Stimulated activated CD8-positive, alpha-beta memory T cell treated with anti-CD3 and anti-CD28 coated beads, Interleukin-15, amount 100 ng/mL, for 1 hour (primary cell): ENCODE data around the gene SLC25A22.

Experiments
- DNase-seq: peaks from one replicate; pipeline ENCODE4 v3.0.0-alpha.2; 2020; ENCODE audit warnings: low read depth

The SLC25A22 gene

DNA sequence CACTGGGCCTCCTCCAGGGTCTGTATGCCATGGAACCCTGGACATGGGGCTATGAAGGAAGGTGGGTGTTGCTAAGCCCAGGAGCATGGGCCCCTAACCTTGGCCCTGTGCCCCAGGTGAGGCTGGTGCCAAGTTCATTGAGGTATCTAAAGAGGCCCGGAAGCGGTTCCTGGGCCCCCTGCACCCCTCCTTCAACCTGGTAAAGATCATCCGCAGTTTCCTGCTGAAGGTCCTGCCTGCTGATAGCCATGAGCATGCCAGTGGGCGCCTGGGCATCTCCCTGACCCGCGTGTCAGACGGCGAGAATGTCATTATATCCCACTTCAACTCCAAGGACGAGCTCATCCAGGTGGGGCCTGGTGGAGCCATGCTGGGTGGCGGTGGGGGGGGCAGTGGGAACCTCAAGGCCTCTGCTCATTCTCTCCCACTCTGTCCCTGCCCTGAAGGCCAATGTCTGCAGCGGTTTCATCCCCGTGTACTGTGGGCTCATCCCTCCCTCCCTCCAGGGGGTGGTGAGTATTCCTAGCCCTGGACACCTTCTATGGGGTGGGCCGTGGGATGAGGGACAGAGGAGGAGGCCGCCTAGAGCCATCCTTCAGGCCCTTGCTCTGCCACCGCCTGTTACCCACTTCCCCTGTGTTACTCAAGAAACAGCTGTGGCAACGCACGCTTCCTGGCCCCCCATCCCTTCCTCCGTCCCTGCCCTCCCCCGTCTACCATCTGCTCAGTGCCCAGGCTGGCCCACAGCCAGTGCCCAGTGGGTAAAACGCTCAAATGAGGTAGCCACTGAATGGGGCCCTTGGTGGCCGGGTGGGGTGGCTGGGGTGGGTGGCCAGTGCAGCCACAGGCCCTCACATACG is 23.7 kb upstream of the SLC25A22 start:
- DNase-seq, result no peak

DNA sequence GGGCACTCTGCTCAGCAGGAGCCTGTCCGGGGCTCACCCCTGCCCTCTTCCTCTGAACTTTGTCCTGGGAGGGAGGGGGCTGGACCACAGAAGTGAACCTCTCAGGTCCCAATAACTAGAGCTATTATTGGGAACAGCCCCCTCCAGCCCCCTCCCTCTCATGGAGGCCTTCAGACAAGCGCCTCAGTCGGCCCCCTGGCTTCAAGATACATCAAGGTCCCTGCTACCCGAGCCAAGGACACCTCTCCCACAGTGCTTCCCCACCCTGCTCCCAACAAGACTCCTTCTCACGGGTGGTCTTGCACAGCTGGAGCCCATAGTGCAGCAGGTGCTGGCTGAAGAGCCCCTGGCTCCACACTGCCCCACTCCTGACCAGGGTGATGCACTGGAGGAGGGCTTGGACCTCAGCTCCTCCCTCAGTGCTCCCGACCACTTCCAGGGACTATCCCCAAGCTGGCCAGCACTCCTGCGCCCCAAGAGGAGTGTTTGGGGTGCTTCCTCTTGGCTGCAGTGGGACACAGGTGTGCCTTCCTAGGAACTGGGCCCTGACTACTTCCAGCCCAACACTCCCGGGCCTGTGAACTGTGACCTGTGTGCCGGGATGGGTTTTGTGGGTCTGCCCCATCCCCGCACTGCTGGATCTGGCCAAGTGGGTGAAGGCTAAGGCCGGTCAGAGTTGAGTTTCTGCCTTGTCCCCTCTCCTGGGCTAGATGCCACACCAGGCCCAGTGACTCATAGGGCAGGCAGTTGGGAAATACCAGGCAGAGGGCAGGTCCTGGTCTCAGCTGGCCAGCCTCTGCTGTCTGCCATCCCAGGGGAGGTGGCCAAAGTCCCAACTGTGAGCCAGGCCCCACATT is 22.8 kb upstream of the SLC25A22 start:
- DNase-seq, result no peak

DNA sequence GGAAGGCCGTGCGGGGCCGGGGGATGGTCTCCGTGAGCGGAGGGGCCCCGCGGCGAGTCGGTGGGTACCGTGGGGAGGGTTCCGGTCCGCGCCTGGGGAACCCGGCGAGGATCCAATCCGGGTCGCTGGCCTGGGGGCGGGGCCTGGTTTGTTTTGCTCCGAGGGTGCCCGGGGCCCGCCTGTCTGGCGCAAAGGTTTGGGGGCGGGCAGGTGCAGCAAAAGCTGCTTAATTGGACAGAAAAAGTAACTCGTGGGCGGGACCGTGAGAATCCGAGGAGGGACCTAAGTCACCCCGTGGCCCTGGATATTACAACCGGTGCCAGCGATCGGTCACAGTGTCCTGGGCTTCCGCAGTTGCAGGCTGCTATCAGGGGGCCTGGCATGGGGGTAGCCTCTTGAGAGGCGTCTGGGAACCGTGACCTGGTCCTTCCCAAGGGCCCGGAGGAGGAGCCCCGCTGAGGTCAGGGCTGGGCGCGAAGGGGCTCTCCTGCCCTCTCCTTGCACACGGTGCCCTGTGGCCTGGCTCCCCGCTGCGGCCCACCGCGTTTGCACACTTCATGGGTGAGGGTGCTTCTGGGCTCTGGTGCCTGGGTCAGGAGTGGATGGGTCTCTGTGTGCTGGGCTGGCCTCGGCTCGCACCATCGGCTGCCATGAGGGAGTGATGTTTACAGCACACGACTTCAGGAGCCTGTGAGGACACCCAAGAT is 22.0 kb upstream of the SLC25A22 start:
- peak; percentile 88 for DNase-seq

DNA sequence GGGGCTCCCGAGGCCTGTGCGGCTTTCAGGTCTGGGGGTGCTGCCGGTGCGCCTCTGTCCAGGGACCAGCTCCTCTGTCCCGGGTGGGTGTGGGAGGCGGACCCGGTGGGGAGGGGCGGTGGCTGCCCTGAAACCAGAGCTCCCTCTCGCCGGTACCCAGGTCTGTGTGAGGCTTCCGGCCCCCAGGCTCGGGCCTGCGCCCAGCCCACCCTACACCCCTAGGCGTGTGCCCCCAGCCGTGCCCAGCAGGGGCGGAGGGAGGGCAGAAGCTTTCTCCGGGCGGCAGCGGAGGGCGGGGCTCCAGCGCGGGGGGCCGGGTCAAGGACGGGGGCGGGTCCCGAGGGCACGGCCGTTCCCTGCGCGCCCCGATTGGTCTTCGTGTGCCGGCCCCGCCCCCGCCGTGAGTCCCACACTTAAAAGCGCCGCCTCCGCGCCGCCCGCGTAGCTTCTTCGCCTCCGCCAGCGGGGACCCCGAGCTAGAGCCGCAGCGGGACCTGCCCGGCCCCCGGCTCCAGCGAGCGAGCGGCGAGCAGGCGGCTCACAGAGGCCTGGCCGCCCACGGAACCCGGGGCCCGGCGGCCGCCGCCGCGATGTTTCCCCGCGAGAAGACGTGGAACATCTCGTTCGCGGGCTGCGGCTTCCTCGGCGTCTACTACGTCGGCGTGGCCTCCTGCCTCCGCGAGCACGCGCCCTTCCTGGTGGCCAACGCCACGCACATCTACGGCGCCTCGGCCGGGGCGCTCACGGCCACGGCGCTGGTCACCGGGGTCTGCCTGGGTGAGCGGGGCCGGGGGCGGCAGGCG is 21.2 kb upstream of the SLC25A22 start:
- DNase-seq, result peak; percentile 89

DNA sequence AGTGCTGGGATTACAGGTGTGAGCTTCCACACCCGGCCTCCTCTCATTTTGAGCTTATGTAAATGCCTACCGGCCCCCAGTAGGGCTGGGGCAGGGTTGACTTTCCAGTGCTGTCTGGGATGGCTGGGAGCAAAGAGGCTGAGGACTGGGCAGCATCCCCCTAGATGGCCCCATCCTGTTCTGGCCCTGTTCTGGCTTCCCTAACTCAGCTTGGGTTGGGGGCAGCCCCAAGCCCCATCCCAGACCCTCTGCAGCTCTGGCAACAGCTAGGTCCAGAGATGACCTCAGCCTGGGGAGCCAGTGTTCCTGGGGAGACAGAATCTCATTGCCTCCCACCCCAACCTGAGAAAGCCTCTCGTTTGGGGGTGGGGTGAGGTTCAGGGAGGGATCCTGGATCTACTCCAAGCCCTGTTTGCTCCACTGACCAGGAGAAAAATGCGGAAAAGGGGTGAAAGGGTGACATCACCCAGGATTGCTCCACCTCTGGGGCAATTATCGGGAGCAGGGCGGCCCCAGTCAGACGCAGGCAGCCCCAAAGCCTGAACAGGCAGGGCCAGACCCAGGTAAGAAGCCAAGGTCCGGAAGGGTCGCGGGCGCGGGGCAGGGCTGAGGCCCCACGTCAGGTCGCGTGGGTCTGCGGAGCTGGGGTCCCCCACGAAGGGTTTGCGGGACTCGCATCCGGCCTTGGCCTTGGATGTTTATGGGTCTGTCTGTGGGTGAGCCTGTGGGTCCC is 20.5 kb upstream of the SLC25A22 start, which contains the start of gene PNPLA2:
TSS of gene PNPLA2 (plus strand) at position 519 of the 733 bp plus-strand sequence. CDS start 805 bp downstream, outside the sequence.
- DNase-seq, result no peak

DNA sequence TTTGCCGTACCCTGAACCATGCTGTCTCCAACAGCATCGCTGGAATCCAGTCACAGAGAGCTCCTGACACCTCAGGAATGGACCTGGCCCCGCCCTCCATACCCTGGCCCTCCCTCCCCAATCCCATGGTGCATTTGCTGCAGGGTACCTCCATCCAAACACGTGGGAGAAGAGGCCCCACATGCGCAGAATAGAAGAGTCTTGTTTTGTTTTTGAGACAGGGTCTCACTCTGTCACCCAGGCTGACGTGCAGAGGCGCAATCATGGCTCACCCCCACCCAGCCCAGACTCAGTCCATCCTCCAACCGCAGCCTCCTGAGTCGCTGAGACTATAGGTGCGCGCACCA is 18.3 kb upstream of the SLC25A22 start:
- no peak for DNase-seq

DNA sequence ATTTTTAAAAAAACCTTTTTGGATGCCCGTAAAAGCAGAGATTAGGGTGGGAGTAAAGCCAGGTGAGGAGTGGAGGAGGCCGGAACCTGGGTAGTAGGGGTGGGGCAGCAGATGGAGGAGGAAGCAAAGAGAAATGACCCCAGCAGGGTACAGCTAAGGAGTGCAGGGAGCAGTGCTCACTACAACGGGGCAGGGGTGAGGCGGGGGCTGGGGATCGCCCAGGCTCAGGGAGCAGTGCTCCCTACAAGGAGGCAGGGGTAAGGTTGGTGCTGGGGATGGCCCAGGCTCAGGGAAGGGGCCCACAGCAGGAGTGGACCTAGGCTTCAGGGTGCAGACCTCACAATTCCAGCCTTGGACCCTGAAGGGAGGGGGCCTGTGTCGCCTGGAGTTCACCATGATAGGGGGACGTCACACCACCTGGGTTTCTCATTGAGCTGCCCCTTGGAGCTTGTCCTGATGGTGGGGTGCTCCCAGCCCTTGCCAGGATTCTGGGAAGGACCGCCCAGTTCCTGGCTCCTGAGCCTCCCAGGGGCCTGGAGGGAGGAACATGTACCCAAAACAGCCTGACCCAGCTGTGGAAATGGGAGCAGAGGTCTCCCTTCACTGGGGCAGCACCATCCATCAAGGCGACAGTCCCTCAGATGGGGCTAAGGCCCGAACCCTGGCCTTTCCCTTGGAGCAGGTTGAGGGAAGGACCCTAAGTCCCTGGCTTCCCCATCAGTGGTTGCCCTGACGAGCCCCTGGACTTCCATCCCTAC is 17.8 kb upstream of the SLC25A22 start:
- DNase-seq, result no peak

DNA sequence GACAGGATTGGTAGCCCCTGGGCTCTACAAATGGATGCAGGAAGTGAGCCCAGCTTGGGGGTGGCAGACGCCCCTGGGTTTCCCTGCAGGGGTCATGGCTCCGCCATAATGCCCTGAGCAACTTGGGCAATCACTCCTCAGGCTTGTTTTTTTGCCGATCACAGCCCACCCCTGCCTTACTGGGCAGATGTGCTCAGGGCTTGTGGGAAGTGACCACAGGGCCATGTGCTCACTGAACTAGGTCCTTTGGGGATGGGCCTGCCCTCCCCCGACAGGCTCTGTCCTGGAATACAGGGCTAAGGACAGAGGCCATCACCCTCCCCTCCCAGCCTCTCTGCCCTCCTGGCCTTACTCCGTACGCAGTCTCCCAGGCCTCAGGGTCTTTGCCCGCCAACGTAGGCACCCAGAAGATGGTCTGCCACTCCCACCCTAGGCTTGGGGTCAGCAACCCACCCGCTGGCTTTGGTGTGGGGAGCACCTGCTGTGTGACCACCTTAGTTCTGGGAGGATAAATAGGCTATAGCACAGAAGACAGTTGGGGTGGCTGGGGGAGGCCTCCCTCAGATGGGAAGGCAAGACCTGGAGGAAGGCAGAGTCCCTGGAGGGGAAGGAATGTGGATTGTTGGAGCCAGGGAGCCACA is 15.5 kb upstream of the SLC25A22 start:
- no peak for DNase-seq

DNA sequence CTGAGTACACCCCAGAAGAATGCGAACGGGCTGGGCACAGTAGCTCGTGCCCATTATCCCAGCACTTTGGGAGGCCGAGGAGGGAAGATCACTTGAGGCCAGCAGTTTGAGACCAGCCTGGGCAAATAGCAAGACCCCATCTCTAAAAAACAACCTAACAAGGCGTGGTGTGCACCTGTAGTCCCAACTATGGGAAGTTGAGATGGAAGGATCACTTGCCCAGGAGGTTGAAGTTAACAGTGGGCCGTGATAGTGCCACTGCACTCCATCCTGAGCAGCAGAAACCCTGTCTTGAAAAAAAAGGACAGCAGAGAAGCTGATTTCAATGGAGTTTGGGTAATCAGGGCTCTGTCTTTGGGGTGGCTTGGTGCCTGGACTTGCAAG is 15.0 kb upstream of the SLC25A22 start:
- DNase-seq, result no peak

DNA sequence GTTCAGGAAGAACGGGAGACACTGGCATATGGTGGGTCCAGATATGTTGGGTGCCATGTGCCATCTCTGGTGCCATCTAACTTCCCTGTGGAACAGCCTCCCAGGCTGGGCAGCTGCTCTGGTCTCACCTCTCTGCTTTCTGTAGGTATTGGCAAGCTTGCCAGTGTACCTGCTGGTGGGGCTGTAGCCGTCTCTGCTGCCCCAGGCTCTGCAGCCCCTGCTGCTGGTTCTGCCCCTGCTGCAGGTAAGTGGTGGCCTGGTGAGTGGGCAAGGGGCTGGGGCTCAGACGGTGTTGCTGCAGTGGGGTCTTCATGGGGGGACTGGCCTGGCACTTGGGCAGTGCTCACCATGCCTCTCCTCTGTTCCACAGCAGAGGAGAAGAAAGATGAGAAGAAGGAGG is 14.3 kb upstream of the SLC25A22 start:
- DNase-seq, result no peak

DNA sequence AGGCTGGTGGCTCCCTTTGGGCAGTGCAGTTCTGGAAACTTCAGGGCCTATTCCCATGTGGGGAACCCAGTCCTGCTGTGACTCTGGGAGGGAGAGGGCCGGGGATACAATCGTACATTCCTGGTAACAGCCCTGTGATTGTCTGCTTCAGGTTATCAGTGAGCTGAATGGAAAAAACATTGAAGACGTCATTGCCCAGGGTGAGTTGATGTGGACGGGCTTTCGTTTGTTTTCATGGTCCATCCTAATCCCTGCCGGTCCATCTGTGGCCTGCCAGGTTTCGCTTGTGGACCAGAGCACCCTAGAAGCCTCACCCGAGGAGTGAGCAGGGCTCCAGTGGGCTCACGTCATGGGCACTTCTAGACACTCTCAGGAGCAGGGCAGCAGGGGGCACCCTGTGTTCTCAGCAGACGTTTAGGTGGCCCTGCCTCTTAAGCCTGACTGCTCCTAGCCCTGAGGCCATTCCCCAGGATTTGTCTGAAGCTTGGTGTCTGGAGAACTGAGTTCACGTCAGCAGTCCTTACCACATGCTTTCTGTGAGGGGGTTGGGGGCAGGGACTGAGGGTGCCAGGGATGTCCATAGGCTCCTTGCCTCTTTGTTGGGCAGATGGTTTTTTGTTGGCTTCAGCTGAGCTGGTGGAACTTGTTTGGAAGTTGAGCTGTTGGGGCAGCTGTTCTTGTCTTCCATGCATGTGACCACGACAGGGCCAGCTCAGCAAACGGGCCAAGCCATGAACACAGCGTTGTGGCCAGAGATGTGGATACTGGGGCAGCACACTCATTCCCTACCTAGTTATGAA is 13.6 kb upstream of the SLC25A22 start:
- no peak for DNase-seq

DNA sequence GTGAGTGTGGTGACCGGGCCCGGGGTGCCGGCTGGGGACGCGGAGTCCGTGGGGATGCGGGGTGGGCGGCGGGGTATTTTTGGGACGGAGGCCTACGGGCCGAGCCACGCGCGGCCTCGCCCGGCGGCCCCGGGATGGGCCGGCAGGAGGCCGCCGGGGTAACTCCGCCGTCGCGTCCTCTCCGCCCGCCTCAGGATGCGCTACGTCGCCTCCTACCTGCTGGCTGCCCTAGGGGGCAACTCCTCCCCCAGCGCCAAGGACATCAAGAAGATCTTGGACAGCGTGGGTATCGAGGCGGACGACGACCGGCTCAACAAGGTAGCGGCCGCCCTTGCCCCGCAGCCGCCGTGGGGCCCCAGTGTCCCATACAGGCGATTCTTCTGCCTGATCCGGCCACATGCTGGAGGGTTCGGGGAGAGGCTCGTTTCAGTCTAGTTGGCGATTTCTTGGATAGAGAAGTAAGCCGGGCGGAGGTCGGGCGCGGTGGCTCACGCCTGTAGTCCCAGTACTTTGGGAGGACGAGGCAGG is 12.0 kb upstream of the SLC25A22 start:
- no peak for DNase-seq

DNA sequence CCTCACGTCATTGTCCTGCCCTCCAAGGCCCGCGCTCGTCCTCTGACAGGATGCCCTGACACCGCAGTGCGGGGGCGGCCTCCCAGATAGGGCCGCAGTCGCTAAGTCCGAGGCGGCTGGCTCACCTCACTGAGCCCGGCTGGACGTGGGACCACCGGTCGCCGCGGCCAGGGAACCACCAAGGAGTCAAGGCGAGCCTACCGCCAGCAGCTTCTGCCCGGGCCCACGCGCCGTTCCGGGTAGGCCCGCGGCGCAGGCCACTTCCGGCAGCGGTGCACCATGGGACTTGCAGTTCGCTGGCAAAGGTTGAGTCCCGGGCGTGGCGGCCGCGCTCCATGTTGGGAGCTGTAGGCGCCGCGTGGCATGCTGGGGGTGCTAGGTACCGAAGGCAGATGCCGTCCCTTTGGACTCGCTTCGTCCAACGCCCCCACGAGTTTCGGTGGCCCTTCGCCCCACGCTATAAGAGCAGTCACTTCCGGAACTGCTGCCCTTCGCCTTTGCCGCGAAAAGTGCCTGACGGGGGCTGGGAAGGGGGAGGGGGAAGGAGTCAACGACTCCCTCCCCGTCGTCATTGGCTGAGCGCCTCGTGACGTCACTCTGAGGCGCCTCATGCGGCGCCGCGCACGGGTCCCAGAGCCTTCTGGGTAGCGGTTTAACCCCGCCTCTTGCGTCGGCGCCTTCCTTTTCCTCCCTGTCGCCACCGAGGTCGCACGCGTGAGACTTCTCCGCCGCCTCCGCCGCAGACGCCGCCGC is 11.4 kb upstream of the SLC25A22 start, which contains the start of gene RPLP2:
TSS of gene RPLP2 (plus strand) at position 681 of the 753 bp plus-strand sequence. CDS start 268 bp downstream, outside the sequence.
- DNase-seq, result peak; percentile 98

DNA sequence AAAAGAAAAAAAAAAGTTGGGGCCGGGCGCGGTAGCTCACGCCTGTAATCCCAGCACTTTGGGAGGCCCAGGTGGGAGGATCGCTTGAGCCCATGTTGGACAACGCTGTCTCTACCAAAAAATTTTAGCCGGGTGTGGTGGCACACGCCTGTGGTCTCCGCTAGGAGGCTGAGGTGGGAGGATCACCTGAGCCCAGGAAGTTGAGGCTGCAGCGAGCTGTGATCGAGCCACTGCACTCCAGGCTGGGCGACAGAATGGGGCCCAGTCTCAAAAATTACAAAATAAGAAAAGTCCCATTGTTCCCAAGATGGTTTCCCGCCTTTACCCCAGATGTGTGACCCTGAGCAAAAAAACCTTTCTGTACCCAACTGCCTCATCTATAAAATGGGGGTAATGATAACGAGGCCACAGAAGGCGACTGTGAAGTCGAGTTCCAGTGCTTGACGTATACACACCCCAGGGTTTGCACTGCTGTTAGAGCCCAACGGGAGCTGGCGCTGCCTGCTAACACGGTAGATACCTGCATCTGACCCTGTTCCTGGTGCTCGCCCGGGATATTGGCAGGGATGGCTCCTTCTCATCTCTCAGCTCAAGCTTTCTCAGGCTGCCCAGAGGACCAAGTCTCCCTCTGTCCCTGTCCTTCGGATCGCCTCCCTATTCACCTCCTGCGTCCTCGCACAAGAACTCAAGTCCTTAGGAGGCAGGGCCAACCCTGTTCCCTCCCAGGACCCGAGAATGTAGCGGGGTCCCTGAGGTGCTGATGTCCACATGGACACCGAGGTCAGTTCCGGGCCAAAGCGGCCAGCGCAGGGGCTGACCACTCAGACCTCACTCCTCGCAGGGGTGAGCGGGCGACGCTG is 10.6 kb upstream of the SLC25A22 start:
- DNase-seq, result no peak

DNA sequence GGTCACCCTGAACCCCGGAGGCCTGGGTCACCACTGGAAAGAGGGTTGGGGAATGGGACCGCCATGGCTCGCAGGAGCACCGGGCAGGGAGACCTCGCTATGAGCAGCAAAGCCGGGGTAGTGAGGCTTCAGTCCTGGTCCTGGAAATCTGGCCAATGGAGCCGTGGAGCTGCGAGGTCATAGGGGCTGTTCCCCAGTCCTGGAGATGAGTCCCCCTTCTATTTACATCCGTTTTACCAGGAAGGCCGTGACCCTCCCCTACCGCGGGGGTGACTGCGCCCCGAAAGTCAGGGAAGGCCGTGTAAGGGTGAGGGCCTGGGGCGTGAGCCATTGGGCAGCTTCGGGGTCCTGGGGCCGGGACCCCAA is 6.5 kb upstream of the SLC25A22 start:
- no peak for DNase-seq

DNA sequence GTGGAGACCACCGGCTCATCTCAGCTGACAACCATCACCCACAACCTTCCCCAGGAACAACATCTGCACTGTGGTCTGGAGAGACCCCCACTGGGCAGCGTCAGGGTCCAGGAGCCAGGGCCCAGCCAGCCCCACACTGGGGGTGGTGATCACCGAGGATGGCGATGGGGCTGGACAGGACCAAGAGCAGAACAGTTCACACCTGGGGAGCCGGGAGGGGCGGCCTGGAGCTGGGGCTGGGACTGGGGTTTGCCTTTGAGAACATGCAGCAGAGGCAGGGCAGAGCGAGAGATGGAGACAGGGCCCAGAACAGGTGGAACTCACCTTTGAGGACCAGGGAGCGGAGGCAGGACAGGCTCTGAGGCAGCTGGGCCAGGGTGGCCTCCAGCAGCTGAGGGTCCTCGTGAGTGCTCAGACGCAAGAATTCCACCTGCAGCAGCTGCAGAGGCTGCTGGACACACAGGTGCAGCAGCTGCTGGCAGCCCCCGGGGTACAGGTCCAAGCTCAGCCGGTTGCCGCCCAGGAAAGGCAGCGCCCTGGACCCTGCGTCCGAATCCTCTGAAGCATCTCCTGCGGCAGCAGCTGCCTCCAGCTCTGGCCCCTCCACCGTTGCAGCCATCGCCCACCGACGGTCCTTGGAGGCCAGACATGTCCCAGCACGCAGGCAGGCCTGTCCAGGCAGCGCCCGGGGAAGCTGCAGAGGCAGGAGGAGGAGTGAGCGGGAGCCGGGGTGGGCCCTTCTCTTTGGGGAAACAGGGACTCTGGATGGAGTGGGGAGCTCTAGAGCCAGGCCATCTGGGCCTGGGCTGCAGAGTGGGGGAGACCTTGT is 5.9 kb upstream of the SLC25A22 start:
- no peak for DNase-seq
